ENCODE data around the gene CARD19.
A peak's percentile ranks its signal among the peaks of the same experiment; 100 is the strongest.

The CARD19 gene

DNA sequence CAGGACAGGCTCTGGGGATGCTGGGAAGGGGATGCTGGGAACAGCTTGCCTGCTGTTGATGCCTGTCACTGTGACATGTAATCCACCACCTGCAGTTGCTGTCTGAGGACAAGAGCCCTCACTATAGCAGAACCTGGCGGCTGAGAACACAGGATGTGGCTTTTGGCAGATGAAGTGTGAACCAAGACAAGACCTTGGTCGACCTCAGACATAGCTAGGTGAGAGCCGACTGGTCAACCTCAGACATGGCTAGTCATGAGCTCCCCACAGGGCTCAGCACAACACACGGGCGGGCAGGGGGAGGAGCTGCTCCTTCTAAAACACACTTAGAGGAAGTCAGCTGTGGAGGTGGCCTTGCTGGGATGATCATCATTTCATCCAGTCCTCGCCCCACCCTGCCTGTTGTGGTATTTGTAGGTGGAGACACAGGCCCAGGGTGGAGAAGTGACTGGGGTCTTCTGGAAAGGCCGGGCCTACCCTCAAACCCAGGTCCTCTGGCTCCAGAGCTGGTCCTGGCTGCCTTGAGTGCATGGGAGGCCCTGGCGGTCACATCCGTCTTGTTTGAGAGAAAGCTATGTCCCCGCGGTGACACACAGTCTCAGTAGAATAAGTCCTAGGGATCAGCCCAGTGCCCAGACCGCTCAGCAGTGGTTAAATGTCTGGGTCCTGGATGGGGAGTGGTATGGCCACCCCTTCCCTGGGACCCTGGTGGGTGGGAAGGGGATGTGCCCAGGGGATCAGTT, 31.5 kb upstream of the CARD19 start:
- peak; percentile 89 for DNase-seq

DNA sequence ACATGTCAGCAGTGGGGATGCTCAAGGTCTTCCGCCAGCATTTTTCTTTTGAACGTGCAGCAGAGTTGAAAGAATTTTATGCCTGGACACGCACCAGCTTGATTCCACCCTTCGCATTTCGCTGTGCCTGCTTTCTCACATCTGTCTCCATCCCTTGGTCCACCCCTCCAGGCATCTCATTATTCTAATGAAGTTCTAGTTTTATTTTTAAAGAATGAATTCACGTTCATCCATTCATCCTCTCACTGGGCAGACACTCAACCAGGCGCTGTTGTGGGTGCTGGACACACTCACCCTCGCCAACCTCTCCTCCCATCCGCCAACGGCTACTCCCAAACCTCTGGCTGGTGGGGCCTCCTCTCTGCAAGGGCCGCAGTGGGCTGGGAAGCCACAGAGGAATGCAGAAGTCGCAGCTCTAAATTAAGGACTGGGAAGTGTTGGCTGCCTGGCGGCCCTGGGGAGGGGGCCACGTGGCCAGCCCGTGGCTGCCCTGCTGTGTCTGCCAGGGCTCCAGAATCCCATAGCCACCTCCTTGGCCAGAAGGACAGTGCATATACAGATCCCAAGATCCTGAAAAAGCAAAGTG, 30.8 kb upstream of the CARD19 start:
- DNase-seq, result no peak

DNA sequence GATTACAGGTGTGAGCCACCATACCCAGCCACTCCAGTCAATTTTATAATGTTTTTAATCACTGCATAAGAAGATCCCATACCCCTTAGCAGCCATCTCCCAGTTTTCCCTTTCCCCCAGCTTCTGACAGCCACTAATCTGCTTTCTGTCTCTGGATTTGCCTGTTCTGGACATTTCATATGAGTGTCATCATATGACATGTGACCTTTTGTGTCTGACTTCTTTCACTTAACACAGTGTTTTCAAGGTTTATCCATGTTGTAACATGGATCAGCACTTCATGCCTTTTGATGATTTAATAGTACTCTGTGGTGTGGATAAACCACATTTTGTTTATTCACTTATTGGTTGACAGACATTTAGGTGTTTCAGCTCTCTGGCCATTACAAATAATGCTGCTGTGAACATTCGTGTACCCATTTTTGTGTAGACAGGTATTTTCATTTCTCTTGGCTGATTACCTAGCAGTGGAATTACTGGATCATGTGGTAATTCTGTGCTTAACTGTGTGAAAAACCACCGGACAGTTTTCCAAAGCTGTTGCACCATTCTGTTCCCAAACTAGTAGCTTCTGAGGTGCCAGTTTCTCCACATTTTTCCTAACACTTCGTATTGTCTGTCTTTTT, 28.9 kb upstream of the CARD19 start:
- DNase-seq, result no peak

DNA sequence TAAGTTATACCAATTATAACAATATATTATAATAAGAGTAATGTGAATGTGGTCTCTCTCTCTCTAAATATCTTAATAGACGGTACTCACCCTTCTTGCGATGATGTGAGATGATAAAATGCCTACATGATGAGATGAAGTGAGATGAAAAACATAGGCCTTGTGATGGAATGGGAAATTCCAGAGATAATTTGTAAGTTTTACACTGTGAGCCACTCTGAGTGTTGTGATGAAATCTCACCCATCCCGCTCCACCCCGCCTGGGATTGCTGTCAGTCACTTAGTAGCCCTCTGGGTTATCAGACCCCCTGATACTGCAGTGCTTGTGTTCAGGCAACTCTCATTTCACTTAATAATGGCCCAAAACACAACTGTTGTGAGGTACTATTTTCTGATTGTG, 27.1 kb upstream of the CARD19 start:
- no peak for DNase-seq

DNA sequence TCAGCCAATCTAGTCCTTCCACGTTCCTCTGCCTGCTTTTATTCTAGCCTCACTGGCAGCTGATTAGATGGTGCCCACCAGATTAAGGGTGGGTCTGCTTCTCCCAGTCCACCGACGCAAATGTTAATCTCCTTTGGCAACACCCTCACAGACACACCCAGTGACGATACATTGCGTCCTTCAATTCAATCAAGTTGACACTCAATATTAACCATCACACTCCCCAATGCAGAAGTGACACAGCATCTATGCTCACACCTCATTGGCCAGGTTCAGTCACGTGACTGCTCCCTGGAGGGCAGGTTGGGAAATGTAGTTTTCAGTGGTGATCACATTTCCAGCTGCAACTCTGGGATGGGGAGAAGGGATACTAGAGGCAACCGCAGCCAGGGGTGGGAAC, 24.6 kb upstream of the CARD19 start:
- no peak for DNase-seq

DNA sequence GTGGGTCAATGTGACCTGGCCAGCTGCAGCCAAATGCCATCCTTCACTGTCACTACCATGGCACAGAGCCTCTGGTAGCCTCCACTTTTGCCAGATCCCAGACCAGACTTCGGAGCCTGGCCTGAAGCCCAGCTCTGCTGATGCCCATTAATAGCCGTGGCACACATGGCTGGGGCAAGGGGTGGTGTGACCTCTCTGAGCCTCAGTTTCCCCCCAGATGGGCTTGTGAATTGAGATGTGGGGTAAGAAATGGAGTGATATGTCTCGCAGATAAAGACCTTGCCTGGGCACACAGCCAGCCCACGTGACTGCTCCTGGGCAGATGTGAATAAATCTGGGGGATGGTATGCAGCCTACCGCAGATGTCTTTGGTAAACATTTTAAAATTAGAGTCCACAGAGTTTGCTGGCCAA, 23.6 kb upstream of the CARD19 start:
- DNase-seq, result no peak

DNA sequence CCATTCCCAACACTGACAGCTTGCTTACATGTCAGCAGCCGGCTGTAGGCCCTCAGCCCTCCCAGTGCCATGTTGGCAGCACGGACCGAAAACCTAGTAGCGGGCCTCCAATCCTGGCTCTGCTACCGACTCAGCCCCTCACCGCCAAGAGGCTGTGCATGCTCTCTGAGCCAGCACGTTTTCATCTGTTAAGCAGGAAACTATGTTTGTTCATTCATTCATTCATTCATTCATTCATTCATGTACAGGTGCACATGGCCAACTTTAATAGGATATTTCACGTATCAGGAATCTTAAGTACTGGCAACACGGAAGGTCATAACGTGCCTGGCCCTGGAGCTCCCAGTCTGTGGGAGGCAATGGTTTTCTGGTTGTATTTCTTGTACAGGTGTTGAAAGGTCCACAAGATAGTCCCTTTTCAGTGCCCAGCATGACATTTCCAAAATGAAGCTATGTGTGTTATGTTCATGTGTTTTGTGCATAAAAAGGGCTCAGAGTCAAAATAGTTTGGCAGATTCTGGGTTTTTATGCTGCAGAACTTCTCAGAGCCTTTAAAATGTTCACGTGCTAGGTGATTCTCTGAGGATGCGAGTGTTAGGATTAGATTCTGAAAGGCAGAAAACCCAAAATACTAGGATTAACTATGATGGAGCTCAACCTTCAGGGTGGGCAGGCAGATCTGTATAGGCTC, 19.8 kb upstream of the CARD19 start:
- no peak for DNase-seq

DNA sequence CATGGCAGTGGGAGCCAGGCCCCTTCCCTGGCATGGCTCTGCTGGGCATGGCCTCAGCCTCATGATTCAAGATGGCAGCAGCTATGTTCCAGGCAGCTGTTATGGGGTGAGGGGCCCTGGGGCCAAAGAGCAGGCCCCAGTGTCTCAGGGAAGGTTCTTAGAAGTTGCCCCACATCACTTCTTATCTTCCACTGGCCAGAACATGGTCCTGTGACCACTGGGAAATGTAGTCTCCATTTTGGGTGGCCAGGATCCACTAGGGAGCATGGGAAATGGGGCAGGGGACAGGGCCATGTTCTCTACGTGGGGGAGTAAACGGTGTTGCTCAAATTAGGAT, 19.3 kb upstream of the CARD19 start:
- DNase-seq, result no peak

DNA sequence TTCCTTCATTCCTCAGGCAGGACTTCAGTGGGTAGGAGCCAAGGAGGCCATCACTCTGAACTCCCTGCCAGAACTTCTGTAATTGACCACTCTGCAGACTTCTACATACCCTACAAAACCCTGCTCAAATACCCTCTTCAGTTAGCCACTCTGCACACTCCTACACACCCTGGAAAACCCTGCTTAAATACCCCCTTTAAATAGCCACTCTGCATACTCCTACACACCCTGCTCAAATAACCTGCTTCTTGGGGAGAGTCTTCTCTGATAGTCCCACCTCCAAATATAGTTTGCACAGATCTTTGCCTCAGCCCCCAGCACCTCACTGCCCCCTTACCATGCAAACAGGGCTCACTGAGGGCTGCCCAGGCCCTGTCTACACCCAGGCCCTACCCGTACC, 18.6 kb upstream of the CARD19 start:
- DNase-seq, result no peak

DNA sequence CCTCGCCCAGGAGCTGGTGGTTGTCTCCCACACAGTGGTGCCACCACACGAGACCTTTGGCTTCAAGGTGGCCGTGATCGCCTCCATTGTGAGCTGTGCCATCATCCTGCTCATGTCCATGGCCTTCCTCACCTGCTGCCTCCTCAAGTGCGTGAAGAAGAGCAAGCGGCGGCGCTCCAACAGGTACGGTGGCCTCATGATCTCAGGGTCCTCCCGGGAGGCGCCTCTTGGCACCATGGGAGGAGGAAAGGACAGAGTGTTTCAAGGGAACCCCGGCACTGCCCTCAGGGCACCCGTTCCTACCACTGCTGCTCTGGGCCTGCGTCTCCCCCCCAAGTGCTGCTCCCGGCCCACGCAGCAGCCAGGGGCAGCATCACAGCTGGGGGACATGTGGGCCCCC, 18.2 kb upstream of the CARD19 start:
- DNase-seq, result no peak

DNA sequence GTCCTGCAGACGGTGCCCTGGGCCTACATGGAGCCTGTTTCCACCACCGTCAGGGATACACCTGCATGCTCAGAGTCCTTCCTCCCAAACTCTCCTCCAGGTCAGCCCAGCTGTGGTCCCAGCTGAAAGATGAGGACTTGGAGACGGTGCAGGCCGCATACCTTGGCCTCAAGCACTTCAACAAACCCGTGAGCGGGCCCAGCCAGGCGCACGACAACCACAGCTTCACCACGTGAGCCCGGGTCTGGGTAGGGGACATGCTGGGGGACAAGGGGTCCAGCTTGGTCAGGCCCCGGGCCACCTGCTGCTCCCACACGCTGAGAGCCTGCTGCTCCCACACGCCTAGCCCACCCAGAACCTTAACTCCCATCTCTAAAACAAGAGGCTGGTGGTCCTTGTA, 16.6 kb upstream of the CARD19 start:
- peak; percentile 40 for DNase-seq

DNA sequence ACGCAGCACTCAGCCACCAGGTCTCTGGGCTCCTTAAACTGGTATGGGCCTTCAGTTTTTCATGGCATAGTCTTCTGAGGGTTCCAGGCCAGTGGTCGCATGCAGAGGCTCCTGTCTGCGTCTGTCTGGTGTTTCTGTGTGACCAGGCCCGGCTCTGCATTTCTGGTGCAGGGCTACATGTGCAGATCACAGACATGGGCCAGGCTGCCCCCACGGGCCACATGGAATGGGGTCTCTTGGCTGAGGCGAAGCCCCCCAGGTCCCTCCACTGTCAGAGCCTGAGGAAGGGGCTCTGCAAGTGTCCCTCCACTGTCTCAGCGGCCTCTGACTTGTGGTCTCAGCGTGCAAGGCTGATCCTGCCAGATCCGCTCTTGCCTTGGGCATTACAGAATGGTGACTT, 15.6 kb upstream of the CARD19 start:
- peak; percentile 40 for DNase-seq

DNA sequence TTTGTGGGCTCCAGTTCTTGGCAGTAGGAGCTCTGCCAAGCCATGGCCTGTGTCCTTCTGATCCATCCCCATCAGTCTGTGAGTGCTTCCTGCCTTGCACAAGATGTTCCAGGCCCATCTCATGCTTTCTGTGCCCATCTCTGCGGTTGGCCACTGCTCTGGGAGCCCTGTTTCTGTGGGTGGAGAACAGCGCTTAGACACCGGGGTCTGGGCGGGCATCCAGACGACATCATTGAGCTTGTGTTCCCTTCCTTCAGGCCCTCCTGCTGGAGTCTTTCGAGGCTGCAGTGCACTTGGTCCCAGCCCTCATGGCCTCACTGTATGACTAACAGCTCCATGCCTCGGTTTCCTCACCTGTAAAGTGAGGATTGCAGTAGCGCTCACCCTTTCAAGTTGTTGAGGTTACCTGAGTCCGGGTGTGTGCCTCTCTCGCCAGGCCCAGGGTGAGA, 14.9 kb upstream of the CARD19 start:
- peak; percentile 39 for DNase-seq

DNA sequence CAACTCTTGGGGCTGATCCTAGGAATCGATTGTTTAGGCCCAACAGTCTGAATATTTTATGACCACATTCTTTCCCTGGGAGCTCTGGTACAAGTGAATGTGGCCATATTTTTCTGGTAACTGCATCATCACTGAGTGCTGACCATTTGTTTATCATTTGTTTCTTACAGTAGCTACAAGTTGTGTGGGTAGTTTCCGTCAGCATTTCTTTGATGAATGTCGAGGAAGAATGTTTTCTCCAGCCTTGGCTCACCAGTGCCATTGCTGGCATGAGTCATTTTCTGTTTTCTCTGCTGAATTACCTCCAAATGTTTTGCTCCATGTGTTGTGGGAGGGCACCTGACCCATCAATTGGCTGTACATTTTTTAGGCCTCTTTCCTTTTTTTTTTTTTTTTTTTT, 14.1 kb upstream of the CARD19 start:
- DNase-seq, result no peak

DNA sequence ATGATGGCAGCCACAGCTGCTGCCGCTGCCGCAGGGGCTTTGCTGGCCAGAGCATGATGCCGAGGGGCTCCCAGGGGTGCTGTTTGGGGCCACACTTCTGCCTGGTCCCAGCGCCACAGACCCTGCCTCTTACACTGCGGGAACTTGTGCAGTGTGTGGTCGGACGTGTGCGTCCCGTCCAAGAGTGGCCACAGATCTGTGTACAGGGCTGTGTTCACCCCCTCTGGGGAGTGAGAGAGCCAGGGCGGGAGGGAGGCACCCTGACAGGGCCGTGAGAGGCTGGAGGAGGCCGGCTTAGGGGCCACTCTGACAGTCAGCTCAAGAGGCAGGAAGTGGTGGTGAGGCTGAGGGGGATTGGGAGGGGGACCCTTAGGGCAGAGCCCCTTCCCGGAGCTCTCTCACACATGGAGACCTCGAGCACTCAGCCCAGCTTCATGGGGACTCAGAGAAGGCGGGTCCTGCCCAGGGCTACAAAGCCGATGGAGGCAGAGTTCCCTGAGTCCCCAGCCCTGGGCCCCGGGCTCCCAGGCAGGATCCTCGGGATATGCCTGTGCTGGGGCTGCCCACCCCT, 13.1 kb upstream of the CARD19 start:
- peak; percentile 62 for DNase-seq

DNA sequence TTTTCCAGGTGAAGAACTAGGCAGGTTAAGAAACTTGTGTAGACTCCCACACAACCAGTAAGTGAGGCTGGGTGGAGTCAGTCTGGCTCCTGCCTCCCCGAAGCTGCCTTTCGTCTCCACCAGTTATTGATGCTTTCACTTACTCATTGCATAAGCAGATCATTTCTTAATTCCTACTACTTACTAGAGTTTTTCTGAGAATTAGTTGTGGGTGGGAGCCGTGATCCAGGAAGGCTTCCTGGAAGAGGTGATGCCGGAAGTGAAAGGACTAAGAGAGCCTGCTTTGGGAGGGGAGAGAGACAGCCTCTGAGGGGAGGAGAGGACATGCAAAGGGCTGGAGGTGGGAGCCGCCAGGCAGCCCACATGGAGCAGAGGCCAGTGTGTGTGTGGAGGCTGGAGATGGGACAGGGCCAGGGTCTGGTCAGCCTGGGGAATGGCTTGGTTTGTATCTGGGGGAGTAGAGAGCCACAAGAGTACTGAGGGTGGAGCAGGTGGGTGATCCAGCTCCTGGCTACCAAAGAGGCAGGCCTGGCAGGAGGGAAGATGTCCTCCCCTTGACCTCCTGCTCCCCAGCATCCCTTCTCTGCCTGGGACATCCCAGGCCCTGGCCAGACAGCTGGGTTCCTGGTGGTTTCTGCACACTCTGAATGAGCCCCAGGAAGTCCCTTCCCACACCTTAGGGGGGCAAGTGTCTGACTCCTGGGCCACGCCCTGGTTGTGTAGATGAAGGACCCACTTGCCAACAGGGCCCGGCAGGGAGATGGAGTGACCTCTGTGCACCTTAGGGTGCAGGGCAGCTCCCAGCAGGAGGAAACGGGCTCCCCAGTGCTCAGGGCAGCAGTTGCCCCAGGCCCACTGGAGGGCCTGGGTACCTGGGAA, 12.2 kb upstream of the CARD19 start:
- peak; percentile 61 for DNase-seq

DNA sequence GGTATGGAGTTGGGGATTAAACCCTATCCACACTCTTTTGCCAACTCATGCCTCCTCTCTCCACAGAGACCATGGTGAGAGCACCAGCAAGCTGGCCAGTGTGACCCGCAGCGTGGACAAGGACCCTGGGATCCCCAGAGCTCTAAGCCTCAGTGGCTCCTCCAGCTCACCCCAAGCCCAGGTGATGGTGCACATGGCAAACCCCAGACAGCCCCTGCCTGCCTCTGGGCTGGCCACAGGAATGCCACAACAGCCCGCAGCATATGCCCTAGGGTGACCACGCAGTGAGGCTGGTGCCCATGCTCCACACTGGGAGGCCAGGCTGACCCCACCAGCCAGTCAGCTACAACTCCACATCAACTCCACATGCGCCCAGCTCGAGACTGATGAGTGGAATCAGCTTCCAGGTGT, 11.5 kb upstream of the CARD19 start:
- peak; percentile 48 for DNase-seq

DNA sequence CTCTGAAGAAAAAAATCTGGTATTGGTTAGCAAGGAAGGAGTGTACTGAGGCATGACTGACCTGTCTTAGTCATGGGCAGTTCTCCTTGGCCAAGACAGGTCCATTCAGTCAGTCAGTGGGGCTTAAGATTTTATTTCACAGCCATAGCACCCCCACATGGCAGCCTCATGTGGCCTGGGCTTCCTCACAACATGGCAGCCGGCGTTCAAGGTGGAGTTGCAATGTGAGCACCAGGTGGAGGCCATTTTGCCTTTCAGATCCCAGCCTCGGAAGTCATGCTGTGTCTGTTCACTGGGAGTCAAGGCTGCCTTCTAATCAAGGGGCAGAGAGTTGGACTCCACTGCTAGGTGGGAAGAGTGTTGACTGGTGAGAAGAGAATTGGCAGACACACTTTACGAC, 10.3 kb upstream of the CARD19 start:
- peak; percentile 35 for DNase-seq

DNA sequence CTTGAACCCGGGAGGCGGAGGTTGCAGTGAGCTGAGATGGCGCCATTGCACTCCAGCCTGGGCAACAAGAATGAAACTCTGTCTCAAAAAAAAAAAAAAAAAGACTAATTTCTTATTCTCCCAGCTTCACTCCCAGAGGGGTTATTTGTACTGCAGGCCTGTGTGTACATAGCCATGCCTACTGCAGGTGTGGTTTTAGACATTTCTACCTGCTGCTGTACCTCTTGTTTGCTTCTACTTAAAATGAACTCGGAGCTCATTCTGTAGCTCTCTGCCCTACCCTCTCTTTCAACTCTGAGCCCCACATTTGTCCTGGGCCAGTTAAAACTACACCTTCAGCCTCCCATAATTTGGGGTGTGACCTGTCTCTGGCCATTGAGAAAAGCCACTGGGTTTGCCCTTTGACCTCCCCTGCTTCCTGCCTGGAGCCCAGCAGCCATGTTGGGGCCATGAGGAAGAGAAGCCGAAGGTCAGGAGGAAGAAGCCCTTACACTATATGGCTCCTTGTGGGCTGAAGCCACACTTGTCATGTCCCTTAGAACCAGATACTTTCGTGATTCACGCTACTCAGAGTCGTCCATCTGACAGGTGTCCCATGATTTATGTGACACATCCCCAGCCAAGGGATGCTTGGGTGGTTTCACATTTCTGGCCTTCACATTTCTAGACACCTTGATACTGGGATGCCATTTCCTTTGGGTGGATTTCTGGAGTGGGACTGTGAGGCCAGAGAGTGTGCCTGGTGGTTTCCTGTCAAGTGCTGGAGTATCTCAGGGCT, 9.4 kb upstream of the CARD19 start:
- peak; percentile 35 for DNase-seq

DNA sequence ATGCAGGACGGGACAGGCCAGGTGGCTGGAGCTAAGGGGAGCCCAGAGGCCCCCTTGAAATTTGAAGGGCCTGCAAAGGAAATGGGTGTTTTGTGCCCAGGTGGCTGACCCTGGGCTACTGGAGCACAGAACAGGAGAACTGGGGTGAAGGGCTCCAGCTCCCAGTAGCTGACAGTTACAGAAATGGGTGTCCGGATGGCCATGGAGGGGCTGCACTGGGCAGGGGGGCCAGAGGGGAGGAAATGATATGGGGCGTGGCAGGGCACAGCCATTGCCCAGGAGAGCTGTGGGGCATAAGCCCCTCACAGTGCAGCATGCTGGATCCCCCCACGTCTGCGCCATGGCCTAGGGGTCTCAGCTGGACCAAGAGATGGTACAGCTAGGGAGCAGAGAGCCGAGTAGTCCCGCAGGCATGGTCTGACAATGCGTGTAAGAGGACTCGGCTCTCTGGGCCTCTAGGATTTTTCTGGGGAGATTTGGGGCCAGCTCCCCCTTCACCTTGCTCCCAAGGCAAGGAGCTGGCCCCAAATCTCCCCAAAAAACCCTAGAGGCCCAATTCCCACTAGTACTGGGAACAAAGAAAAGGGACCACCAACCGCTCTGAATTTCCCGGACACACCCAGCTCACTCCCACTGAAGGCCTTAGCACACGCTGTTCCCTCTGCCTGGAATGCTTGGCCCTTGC, 7.9 kb upstream of the CARD19 start:
- DNase-seq, result peak; percentile 46

DNA sequence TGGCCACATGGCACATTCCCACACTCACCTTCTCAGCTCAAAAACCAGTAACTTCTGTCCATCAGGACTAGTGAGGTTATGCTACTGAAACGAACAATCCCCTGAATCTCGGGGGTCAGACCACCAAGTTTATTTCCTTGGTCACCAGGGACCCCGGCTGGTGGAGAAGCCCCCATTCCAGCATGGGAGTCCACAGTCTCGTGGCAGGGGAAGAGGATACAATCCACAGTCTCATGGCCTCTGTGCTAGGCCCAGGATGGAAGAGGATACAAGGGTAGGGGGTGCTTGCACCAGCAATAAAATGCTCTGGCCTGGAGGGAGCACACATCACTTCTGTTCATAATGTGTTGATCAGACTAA, 7.4 kb upstream of the CARD19 start:
- DNase-seq, result peak; percentile 46

All from activated CD8-positive, alpha-beta memory T cell treated with anti-CD3 and anti-CD28 coated beads, Interleukin-2, amount 50 U/mL, for 48 hours (primary cell).